ENCODE data around the gene RREB1.

DNA sequence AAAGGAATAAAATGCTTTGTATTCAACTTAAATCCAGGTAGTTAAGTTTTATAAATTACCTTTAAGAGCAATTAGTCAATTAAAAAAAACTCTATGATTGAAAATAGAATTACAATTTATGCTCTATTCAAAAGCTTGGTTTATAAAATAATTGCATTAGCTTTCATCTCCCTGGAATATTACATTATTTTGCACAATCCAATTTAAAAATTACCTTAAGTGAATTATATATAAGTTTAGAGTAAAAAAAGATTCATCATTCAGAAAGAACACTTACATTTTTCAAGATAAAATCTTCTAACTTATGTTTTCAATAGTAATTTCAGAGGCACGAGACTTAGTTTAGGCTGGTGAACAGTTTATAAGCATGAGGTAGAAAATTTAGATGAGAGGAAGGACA, 190.4 kb downstream of the RREB1 start:
- TF ChIP-seq, protein P1, sequence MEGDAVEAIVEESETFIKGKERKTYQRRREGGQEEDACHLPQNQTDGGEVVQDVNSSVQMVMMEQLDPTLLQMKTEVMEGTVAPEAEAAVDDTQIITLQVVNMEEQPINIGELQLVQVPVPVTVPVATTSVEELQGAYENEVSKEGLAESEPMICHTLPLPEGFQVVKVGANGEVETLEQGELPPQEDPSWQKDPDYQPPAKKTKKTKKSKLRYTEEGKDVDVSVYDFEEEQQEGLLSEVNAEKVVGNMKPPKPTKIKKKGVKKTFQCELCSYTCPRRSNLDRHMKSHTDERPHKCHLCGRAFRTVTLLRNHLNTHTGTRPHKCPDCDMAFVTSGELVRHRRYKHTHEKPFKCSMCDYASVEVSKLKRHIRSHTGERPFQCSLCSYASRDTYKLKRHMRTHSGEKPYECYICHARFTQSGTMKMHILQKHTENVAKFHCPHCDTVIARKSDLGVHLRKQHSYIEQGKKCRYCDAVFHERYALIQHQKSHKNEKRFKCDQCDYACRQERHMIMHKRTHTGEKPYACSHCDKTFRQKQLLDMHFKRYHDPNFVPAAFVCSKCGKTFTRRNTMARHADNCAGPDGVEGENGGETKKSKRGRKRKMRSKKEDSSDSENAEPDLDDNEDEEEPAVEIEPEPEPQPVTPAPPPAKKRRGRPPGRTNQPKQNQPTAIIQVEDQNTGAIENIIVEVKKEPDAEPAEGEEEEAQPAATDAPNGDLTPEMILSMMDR (IDR thresholded peaks at IDR 0.05): no peak
- TF ChIP-seq EP300 (IDR thresholded peaks at IDR 0.05): no peak
- TF ChIP-seq POLR2A (IDR thresholded peaks at IDR 0.05): no peak
